Tibial nerve (tissue), 4 donors: ENCODE results near the gene FATE1. TPM values are rescaled to one million over a fixed set of nuclear protein-coding genes. Genes with fewer than 3 reads are reported as not detected.

ENCODE experiments used
- DNase-seq, 2 donors: peaks; one replicate each; pipeline ENCODE4 v3.0.0-alpha.2; 2019; ENCODE audit warnings: low spot score in 2 of 2
- H3K27ac ChIP-seq, 4 donors: fragments of 200-600 bp; sonication (generic) in 3 of 4; one replicate each; pipeline ENCODE4 v1.5.1; 2017 to 2019; ENCODE audit warnings: mild to moderate bottlenecking in 1 of 4
- H3K27me3 ChIP-seq, 2 donors: fragments of 200-600 bp; sonication (generic) in 1 of 2; one replicate each; pipeline versions ENCODE4 v1.5.1 to v1.6.0; 2017 to 2019
- H3K36me3 ChIP-seq, 3 donors: fragments of 200-600 bp; sonication (generic); one replicate each; pipeline ENCODE4 v1.5.1; 2018 to 2019
- H3K4me1 ChIP-seq, 4 donors: fragments of 200-600 bp; sonication (generic) in 3 of 4; one replicate each; pipeline ENCODE4 v1.5.1; 2017 to 2019
- H3K4me3 ChIP-seq, 4 donors: fragments of 200-600 bp; sonication (generic) in 3 of 4; one replicate each; pipeline ENCODE4 v1.5.1; 2017 to 2019; ENCODE audit warnings: mild to moderate bottlenecking in 1 of 4, moderate library complexity in 1 of 4
- H3K9me3 ChIP-seq, 4 donors: fragments of 200-600 bp; sonication (generic) in 3 of 4; one replicate each; pipeline ENCODE4 v1.5.1; 2017 to 2019
- EP300 ChIP-seq, 2 donors: sonication (generic); formaldehyde crosslinking; IDR thresholded peaks; one replicate each; pipeline ENCODE4 v1.6.1; 2017; ENCODE audit warnings: antibody characterized with exemption in 2 of 2, mild to moderate bottlenecking in 1 of 2
- POLR2A ChIP-seq, 2 donors: fragments of 450-650 bp; IDR thresholded peaks; one replicate each; pipeline ENCODE4 v1.6.1; 2017; ENCODE audit warnings: antibody characterized with exemption in 2 of 2, mild to moderate bottlenecking in 2 of 2, moderate library complexity in 2 of 2
- WGBS, 2 donors: methylation state at CpG; one replicate each; pipeline ENCODE4 v1.1.5; 2018; 5-methylcytosine and 5-hydroxymethylcytosine counted together
- total RNA-seq, 4 donors: library from RNA; depleted of rRNA; stranded (reverse); fragments of >200 nt; gene quantifications; one replicate each; pipeline ENCODE4 v1.1.0, GENCODE V29; 2016
- TF ChIP-seq, protein P1 (sequence below), 5 experiments: fragments of 200-600 bp in 3 of 5; fragments of 450-650 bp in 2 of 5; sonication (generic) in 3 of 5; IDR thresholded peaks; one replicate each; pipeline ENCODE4 v1.5.1; 2016 to 2019; ENCODE audit warnings: antibody characterized with exemption in 5 of 5, mild to moderate bottlenecking in 3 of 5, moderate library complexity in 2 of 5

The FATE1 gene
- total RNA-seq, 4 donors from 2014 or later = not detected

DNA sequence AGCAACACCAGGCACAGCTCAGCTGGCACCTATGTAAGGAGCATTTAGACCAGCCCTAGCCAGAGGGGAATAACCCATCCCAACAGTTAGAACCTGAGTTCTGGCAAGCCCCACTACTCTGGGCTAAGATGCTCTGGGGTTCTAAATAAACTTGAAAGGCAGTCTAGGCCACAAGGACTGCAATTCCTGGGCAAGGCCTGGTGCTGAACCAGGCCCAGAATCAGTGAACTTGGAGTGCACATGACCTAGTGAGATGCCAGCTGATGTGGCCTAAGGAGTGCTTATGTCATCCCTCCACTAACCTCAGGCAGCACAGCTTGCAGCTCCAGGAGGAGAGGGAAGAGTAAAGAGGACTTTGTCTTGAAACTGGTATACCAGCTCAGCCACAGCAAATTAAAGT is 28.2 kb upstream of the FATE1 start:
- H3K27me3 ChIP-seq = no peaks in the 10 kb centered on the region
- H3K27ac ChIP-seq = no peak overlapping the region
- no peaks in the 10 kb centered on the region for H3K4me1 ChIP-seq
- no peaks in the 10 kb centered on the region for H3K36me3 ChIP-seq
- no peak for DNase-seq
- no peak for TF ChIP-seq POLR2A (IDR thresholded peaks at IDR 0.05)
- TF ChIP-seq, protein P1, sequence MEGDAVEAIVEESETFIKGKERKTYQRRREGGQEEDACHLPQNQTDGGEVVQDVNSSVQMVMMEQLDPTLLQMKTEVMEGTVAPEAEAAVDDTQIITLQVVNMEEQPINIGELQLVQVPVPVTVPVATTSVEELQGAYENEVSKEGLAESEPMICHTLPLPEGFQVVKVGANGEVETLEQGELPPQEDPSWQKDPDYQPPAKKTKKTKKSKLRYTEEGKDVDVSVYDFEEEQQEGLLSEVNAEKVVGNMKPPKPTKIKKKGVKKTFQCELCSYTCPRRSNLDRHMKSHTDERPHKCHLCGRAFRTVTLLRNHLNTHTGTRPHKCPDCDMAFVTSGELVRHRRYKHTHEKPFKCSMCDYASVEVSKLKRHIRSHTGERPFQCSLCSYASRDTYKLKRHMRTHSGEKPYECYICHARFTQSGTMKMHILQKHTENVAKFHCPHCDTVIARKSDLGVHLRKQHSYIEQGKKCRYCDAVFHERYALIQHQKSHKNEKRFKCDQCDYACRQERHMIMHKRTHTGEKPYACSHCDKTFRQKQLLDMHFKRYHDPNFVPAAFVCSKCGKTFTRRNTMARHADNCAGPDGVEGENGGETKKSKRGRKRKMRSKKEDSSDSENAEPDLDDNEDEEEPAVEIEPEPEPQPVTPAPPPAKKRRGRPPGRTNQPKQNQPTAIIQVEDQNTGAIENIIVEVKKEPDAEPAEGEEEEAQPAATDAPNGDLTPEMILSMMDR (IDR thresholded peaks at IDR 0.05) = no peak
- no peaks in the 10 kb centered on the region for H3K9me3 ChIP-seq
- no peak overlapping the region for H3K4me3 ChIP-seq

DNA sequence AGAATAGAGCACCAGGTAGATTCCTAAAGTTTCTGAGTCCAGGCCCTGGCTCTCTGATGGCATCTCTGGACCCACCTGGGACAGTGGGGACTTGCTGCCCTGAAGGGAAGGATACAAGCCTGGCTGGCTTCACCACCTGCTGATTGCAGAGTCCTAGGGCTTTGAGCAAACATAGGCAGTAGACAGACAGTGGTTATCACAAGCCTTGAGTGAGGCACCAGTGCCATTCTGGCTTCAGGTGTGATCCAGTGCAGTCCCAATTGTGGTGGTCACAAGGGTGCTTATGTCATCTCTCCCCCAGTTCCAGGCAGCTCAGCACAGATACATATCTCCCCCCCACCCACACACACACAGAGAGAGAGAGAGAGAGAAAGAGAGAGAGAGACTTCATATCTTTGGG is 27.1 kb upstream of the FATE1 start:
- no peaks in the 10 kb centered on the region for H3K27me3 ChIP-seq
- no peaks in the 10 kb centered on the region for H3K9me3 ChIP-seq
- no peaks in the 10 kb centered on the region for H3K4me1 ChIP-seq
- no peak for DNase-seq
- H3K4me3 ChIP-seq = no peak overlapping the region
- no peak overlapping the region for H3K27ac ChIP-seq
- TF ChIP-seq EP300 (IDR thresholded peaks at IDR 0.05) (no peak), POLR2A (IDR thresholded peaks at IDR 0.05) (no peak)
- TF ChIP-seq, protein P1 (IDR thresholded peaks at IDR 0.05) = no peak
- no peaks in the 10 kb centered on the region for H3K36me3 ChIP-seq

DNA sequence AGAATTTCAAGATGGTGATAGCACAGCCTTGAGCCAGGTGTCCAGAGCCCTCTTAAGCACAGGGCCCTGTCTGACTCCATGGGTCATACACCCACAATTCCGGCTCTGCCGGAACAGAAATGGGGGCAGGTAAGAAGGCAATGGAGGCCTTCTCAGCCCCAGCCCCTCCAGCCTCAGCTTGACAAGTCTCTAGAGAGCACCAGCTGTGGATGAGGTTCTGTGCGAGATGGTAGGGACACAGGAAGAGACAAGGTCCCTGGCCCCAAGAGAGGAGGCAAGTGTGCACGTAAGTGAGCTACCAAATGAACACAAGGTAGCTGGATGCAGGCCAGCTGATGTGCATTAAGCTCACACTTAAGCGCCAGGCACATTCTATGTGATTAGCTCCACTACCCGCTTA is 23.0 kb upstream of the FATE1 start:
- peaks cover 0 to 9% of the 10 kb centered on the region in 2 donors for H3K27me3 ChIP-seq
- 88 to 93% methylated on average over 5 to 6 of the region's 6 CpGs for WGBS, 2 donors
- H3K4me3 ChIP-seq = no peak overlapping the region
- H3K36me3 ChIP-seq = no peaks in the 10 kb centered on the region
- no peak for DNase-seq
- no peaks in the 10 kb centered on the region for H3K4me1 ChIP-seq
- TF ChIP-seq, protein P1 (IDR thresholded peaks at IDR 0.05) = no peak
- no peak for TF ChIP-seq EP300 (IDR thresholded peaks at IDR 0.05)
- no peak for TF ChIP-seq POLR2A (IDR thresholded peaks at IDR 0.05)
- H3K27ac ChIP-seq = peak overlapping the region in 1 of 4 donors; percentile 37
- H3K9me3 ChIP-seq = no peaks in the 10 kb centered on the region

DNA sequence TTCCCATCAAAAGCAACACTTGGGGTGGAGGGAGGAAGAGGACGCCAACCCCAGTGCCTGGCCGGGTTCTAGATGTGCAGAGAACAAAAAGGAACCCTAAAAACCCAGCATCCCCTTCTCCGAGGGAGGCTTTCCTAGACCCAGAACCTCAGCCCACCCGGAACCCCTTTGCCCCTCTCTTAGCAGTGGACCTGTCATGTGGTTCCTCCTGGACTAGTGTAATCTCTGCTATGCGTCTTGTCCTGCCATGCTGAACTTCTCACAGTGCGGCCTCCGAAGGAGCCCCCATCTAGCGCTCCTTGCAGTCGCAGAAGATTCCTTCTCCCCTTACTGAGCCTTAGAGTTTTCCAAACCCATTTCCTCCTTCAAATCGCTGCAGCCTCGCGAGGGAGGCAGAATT is 21.7 kb upstream of the FATE1 start:
- Histone ChIP-seq H3K9me3 (no peaks in the 10 kb centered on the region), H3K27me3 (peaks cover 0 to 9% of the 10 kb centered on the region in 2 donors), H3K36me3 (no peaks in the 10 kb centered on the region), H3K27ac (peak overlapping the region in 2 of 4 donors; percentile 60 to 74), H3K4me3 (peak overlapping the region in 1 of 4 donors; percentile 49), H3K4me1 (no peaks in the 10 kb centered on the region)
- 63 to 68% methylated on average over 9 to 12 of the region's 12 CpGs for WGBS, 2 donors
- no peak for DNase-seq
- TF ChIP-seq, protein P1 (IDR thresholded peaks at IDR 0.05) = no peak
- TF ChIP-seq POLR2A (IDR thresholded peaks at IDR 0.05) (no peak), EP300 (IDR thresholded peaks at IDR 0.05) (no peak)

DNA sequence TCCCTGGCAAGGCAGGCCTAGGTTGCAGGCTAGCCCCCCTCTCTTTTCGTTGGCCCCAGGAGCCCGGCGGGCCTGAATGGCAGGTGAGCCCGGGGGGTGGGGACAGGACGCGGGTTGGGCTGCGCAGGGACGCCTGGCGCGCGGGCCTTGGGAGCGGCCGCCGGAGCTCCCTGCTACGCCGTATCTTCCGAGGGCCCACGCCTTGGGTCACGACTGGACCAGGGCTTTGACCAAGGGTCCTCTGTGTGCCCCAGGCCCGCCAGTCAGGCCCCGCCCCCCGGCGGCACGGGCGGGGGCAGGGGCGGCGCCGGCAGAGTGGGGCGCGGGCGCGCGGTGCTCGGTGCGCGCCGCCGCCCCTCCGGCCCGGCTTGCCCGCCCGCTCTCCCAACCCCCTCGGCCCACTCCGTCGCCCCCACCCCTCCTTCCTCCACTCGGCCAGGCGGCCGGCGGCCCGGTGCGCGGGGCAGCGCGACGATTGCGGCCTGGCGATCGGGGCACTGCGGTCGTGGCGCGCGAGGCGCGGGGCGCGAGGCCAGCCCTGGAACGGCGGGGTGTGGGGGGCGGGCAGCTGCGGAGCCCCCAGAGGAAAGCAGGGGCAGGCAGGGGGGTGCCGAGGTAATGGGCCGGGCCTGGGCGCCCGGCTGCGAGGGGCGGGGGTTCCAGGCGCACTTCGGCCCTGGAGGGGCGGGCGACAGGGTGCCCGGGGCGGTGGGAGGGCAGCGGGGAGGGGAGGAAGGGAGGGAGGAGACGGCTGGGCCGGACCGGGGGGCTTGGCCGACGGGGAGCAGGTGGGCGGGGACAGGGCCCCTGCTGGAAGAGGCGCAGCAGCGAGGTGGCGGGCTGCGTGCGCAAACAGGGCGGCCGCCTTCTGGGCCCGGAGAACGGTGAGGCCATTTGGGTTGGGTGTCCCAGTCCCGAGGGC is 20.9 kb upstream of the FATE1 start, which contains the start of gene PRRG3:
TSS of gene PRRG3 (plus strand) at position 798 of the 922 bp plus-strand sequence. CDS start 3,357 bp downstream, outside the sequence.
- WGBS, 2 donors = 1 to 50% methylated on average over 10 to 76 of the region's 100 CpGs
- Histone ChIP-seq H3K27me3 (peaks cover 0 to 9% of the 10 kb centered on the region in 2 donors), H3K4me1 (no peaks in the 10 kb centered on the region), H3K4me3 (peak within 1 kb of the TSS in 3 of 4 donors; percentile 9 to 49 (median 27)), H3K27ac (peak within 1 kb of the TSS; percentile 19 to 81 (median 65)), H3K36me3 (no peaks in the 10 kb centered on the region), H3K9me3 (no peaks in the 10 kb centered on the region)
- TF ChIP-seq, protein P1 (IDR thresholded peaks at IDR 0.05) = no peak
- no peak for TF ChIP-seq EP300 (IDR thresholded peaks at IDR 0.05)
- no peak for TF ChIP-seq POLR2A (IDR thresholded peaks at IDR 0.05)
- DNase-seq = no peak
